ENCODE data around the gene RYR2.

The RYR2 gene

DNA sequence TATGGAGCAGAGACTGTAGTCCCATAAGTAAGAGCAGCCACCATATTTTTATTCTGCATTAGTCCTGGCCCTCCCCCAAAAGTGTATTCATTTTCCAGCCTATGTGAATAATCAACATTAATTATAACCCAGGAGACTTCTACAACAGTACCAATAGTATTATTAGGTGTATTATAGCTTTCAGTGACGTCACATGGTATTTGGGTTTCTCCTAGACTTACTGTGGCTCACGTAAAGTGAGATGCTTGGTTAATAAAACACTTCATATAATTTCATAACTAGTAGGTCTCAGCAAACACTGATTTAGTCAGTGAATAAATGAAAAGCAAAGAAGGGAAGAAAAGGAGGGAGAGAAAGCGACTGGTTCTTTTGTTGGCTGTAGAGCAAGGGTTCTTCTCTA, 762.5 kb downstream of the RYR2 start:
- H3K9me3 ChIP-seq (ENCODE audit: insufficient read depth, low read length) = no peaks in the 10 kb centered on the region
- no peaks in the 10 kb centered on the region for H3K36me3 ChIP-seq (replicated peaks; ENCODE audit: low read depth, low read length)
- no peak for TF ChIP-seq EZH2phosphoT487 (IDR thresholded peaks at IDR 0.05; ENCODE audit: low read depth)
- TF ChIP-seq, protein P1, sequence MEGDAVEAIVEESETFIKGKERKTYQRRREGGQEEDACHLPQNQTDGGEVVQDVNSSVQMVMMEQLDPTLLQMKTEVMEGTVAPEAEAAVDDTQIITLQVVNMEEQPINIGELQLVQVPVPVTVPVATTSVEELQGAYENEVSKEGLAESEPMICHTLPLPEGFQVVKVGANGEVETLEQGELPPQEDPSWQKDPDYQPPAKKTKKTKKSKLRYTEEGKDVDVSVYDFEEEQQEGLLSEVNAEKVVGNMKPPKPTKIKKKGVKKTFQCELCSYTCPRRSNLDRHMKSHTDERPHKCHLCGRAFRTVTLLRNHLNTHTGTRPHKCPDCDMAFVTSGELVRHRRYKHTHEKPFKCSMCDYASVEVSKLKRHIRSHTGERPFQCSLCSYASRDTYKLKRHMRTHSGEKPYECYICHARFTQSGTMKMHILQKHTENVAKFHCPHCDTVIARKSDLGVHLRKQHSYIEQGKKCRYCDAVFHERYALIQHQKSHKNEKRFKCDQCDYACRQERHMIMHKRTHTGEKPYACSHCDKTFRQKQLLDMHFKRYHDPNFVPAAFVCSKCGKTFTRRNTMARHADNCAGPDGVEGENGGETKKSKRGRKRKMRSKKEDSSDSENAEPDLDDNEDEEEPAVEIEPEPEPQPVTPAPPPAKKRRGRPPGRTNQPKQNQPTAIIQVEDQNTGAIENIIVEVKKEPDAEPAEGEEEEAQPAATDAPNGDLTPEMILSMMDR (IDR thresholded peaks at IDR 0.05; ENCODE audit: low read depth, low read length) = no peak
- no peaks in the 10 kb centered on the region for H3K27me3 ChIP-seq (ENCODE audit: low read depth, low read length)
- no peak overlapping the region for H3K4me3 ChIP-seq (ENCODE audit: low read length)
- no peak overlapping the region for H3K27ac ChIP-seq (ENCODE audit: low read length)
- no peak overlapping the region for H3K9ac ChIP-seq (ENCODE audit: low read length)
- no peaks in the 10 kb centered on the region for H4K20me1 ChIP-seq (ENCODE audit: insufficient read depth, low read length)
- no peak overlapping the region for H3K4me2 ChIP-seq (ENCODE audit: low read length)
- no peaks in the 10 kb centered on the region for H3K79me2 ChIP-seq (ENCODE audit: low read length)
- no peak overlapping the region for H2AFZ ChIP-seq (ENCODE audit: low read depth, low read length)
- H3K4me1 ChIP-seq (ENCODE audit: low read length) = peaks cover 2% of the 10 kb centered on the region; the same call in 1 of the 2 replicates

DNA sequence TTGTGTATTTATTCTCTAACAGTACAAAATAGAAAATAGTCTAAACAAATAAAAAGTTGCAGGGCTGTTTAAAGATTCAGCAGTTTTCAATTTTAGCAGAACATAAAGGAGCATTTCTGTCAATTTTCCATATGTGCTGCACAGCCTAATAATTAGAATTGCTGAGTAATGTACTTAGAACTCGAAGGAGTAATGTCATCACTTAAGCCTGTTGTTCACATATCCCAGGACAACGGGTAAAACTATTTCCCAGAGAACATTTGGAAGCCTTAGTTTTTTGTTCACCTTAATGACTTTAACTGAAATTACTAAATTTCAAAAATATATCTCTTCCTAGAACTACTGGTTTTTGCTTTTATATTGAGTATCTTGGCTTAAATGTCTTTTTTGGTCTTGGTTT, 767.1 kb downstream of the RYR2 start:
- Histone ChIP-seq H3K9me3 (ENCODE audit: insufficient read depth, low read length) (no peaks in the 10 kb centered on the region), H3K9ac (ENCODE audit: low read length) (no peak overlapping the region)

DNA sequence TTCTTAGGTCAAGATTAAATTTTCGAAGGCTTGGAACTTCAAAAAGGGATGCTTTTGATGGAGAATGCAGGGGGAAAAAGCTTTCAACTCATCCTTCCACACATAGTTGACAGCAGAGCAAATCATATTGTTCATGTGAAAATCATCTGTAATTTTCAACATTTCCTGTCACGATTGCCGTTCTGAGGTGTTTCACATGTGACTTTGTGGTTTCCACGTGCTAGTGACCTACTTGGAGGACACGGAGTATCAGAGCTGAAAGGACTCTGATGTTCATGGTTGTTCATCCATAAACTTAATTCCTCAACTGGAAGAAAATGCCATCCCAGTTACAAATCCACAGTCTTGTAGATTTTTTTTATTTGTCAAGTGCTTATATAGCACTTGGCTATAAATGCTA, 769.6 kb downstream of the RYR2 start:
- TF ChIP-seq, protein P1 (IDR thresholded peaks at IDR 0.05; ENCODE audit: low read depth, low read length) = no peak
- TF ChIP-seq EZH2phosphoT487 (IDR thresholded peaks at IDR 0.05; ENCODE audit: low read depth) = no peak
- no peak overlapping the region for H3K27ac ChIP-seq (ENCODE audit: low read length)
- no peaks in the 10 kb centered on the region for H3K36me3 ChIP-seq (replicated peaks; ENCODE audit: low read depth, low read length)

More for the DNA sequence above, 767.1 kb downstream of the RYR2 start:
- 0 out of 2 replicates have a peak, but pooled peaks cover 5% of the 10 kb centered on the region for H3K27me3 ChIP-seq (ENCODE audit: low read depth, low read length)
- no peaks in the 10 kb centered on the region; the same call in 1 of the 2 replicates for H3K4me1 ChIP-seq (ENCODE audit: low read length)
- H3K79me2 ChIP-seq (ENCODE audit: low read length) = no peaks in the 10 kb centered on the region
- no peaks in the 10 kb centered on the region for H4K20me1 ChIP-seq (ENCODE audit: insufficient read depth, low read length)
- H3K36me3 ChIP-seq (replicated peaks; ENCODE audit: low read depth, low read length) = no peaks in the 10 kb centered on the region
- H2AFZ ChIP-seq (ENCODE audit: low read depth, low read length) = no peak overlapping the region
- H3K4me2 ChIP-seq (ENCODE audit: low read length) = no peak overlapping the region
- H3K4me3 ChIP-seq (ENCODE audit: low read length) = no peak overlapping the region
- TF ChIP-seq, protein P1 (IDR thresholded peaks at IDR 0.05; ENCODE audit: low read depth, low read length) = no peak
- no peak for TF ChIP-seq EZH2phosphoT487 (IDR thresholded peaks at IDR 0.05; ENCODE audit: low read depth)
- H3K27ac ChIP-seq (ENCODE audit: low read length) = no peak overlapping the region

GRCh38 chr1:237812061-237812460, 770.1 kb downstream of the RYR2 start:
- Histone ChIP-seq H3K27ac (ENCODE audit: low read length) (no peak overlapping the region), H3K4me3 (ENCODE audit: low read length) (no peak overlapping the region), H3K9me3 (ENCODE audit: insufficient read depth, low read length) (no peaks in the 10 kb centered on the region), H3K9ac (ENCODE audit: low read length) (no peak overlapping the region), H3K4me1 (ENCODE audit: low read length) (no peaks in the 10 kb centered on the region; the same call in 1 of the 2 replicates), H3K36me3 (replicated peaks; ENCODE audit: low read depth, low read length) (no peaks in the 10 kb centered on the region), H3K4me2 (ENCODE audit: low read length) (no peak overlapping the region), H3K79me2 (ENCODE audit: low read length) (no peaks in the 10 kb centered on the region), H2AFZ (ENCODE audit: low read depth, low read length) (no peak overlapping the region), H4K20me1 (ENCODE audit: insufficient read depth, low read length) (no peaks in the 10 kb centered on the region), H3K27me3 (ENCODE audit: low read depth, low read length) (peaks cover 12% of the 10 kb centered on the region; the same call in 1 of the 2 replicates)
- TF ChIP-seq, protein P1 (IDR thresholded peaks at IDR 0.05; ENCODE audit: low read depth, low read length) = no peak
- no peak for TF ChIP-seq EZH2phosphoT487 (IDR thresholded peaks at IDR 0.05; ENCODE audit: low read depth)

More for the DNA sequence above, 769.6 kb downstream of the RYR2 start:
- Histone ChIP-seq H3K4me3 (ENCODE audit: low read length) (no peak overlapping the region), H3K4me1 (ENCODE audit: low read length) (no peaks in the 10 kb centered on the region; the same call in 1 of the 2 replicates), H4K20me1 (ENCODE audit: insufficient read depth, low read length) (no peaks in the 10 kb centered on the region), H3K27me3 (ENCODE audit: low read depth, low read length) (peaks cover 12% of the 10 kb centered on the region; the same call in 1 of the 2 replicates), H3K9me3 (ENCODE audit: insufficient read depth, low read length) (no peaks in the 10 kb centered on the region), H2AFZ (ENCODE audit: low read depth, low read length) (no peak overlapping the region), H3K79me2 (ENCODE audit: low read length) (no peaks in the 10 kb centered on the region), H3K4me2 (ENCODE audit: low read length) (no peak overlapping the region), H3K9ac (ENCODE audit: low read length) (no peak overlapping the region)

All from OCI-LY3 (cell line).